IMR-90 (cell line): ENCODE results near the gene PSMG4. TPM values are rescaled to one million over a fixed set of nuclear protein-coding genes. Genes with fewer than 3 reads are reported as not detected.

Experiments used
- ATAC-seq: fragments of 200-7000 bp; cut with Tn5 transposase; 2 replicates; pipeline ENCODE4 v1.9.1; 2020; ENCODE audit warnings: low read depth, mild to moderate bottlenecking, moderate library complexity
- BruUV-seq: library from RNA; stranded (reverse); fragments of 400-500 nt; replicated peaks from 2 replicates; lab custom pipeline; 2021; lab: Mats Ljungman, UMichigan
- CTCF ChIA-PET: fragments of 300-600 bp; formaldehyde crosslinking; extraction: SDS; loops from one replicate; lab custom pipeline; 2021; ENCODE audit warnings: antibody characterized with exemption; lab: Yijun Ruan, JAX
- POLR2A ChIA-PET: fragments of 300-600 bp; sonication (Branson Sonifier 250); formaldehyde crosslinking; loops from one replicate; lab custom pipeline; 2022; ENCODE audit warnings: antibody characterized with exemption; ENCODE audit not compliant: unreplicated experiment; lab: Charles Lee
- DNase-seq: peaks from one replicate; pipeline ENCODE4 v3.0.0; 2013
- H2AFZ ChIP-seq: replicated peaks from 2 replicates; pipeline ENCODE3; 2013; ENCODE audit warnings: low read length, mild to moderate bottlenecking; ENCODE audit not compliant: poor library complexity
- H2AK5ac ChIP-seq: 2 replicates; pipeline ENCODE4 v1.6.1; 2013; ENCODE audit warnings: low read depth, low read length, inconsistent platforms
- H2AK9ac ChIP-seq: replicated peaks from 2 replicates; pipeline ENCODE3; 2013; ENCODE audit warnings: mild to moderate bottlenecking, low read depth, low read length, moderate library complexity; ENCODE audit not compliant: poor library complexity
- H2BK120ac ChIP-seq: 2 replicates; pipeline ENCODE4 v1.6.1; 2013; ENCODE audit warnings: low read depth, low read length, inconsistent platforms
- H2BK15ac ChIP-seq: 3 replicates; pipeline ENCODE4 v1.6.1; 2013; ENCODE audit warnings: low read depth, low read length, inconsistent platforms
- H2BK20ac ChIP-seq: 2 replicates; pipeline ENCODE4 v1.6.1; 2013; ENCODE audit warnings: low read depth, mild to moderate bottlenecking, inconsistent platforms, low read length, moderate library complexity
- H2BK5ac ChIP-seq: 2 replicates; pipeline ENCODE4 v1.6.1; 2013; ENCODE audit warnings: mild to moderate bottlenecking, low read depth, low read length, inconsistent platforms; ENCODE audit not compliant: poor library complexity, severe bottlenecking
- H3K14ac ChIP-seq: replicated peaks from 2 replicates; pipeline ENCODE4 v1.6.1; 2013; ENCODE audit warnings: low read depth, low read length, inconsistent platforms
- H3K18ac ChIP-seq: 2 replicates; pipeline ENCODE4 v1.6.1; 2013; ENCODE audit warnings: low read depth, low read length, control low read depth
- H3K23ac ChIP-seq: 2 replicates; pipeline ENCODE4 v1.6.1; 2013; ENCODE audit warnings: low read depth, low read length, inconsistent platforms
- H3K27ac ChIP-seq: 2 replicates; pipeline ENCODE4 v1.5.1; 2013; ENCODE audit warnings: mild to moderate bottlenecking, control low read depth, low read length; ENCODE audit not compliant: insufficient read depth
- H3K27me3 ChIP-seq: 2 replicates; pipeline ENCODE4 v1.6.1; 2013; ENCODE audit warnings: low read length; ENCODE audit not compliant: control insufficient read depth, insufficient read depth
- H3K36me3 ChIP-seq: 2 replicates; pipeline ENCODE4 v1.6.1; 2013; ENCODE audit warnings: low read length, mixed read lengths; ENCODE audit not compliant: control insufficient read depth, insufficient read depth
- H3K4ac ChIP-seq: 2 replicates; pipeline ENCODE4 v1.6.1; 2013; ENCODE audit warnings: low read depth, low read length, inconsistent platforms
- H3K4me1 ChIP-seq: 2 replicates; pipeline ENCODE4 v1.6.1; 2013; ENCODE audit warnings: low read length, mixed read lengths; ENCODE audit not compliant: control insufficient read depth, insufficient read depth
- H3K4me2 ChIP-seq: 2 replicates; pipeline ENCODE4 v1.6.1; 2013; ENCODE audit warnings: low read depth, mild to moderate bottlenecking, control low read depth, low read length, moderate library complexity
- H3K4me3 ChIP-seq: 2 replicates; pipeline ENCODE4 v1.5.1; 2013; ENCODE audit warnings: low read depth, mild to moderate bottlenecking, control low read depth, low read length, moderate library complexity; ENCODE audit not compliant: insufficient read depth
- H3K56ac ChIP-seq: 2 replicates; pipeline ENCODE4 v1.6.1; 2013; ENCODE audit warnings: low read length, inconsistent platforms; ENCODE audit not compliant: insufficient read depth; ENCODE audit errors: extremely low read depth
- H3K79me1 ChIP-seq, 2 experiments: 2 replicates each; pipeline ENCODE4 v1.6.1; 2013; ENCODE audit warnings: low read length in 2 of 2, inconsistent platforms in 1 of 2, low read depth in 1 of 2
- H3K9ac ChIP-seq: 2 replicates; pipeline ENCODE4 v1.6.1; 2013; ENCODE audit warnings: low read depth, low read length, control low read depth
- H3K9me1 ChIP-seq: 2 replicates; pipeline ENCODE4 v1.6.1; 2013; ENCODE audit warnings: low read length, inconsistent platforms; ENCODE audit not compliant: insufficient read depth
- H3K9me3 ChIP-seq: 2 replicates; pipeline ENCODE4 v1.6.1; 2013; ENCODE audit warnings: low read length; ENCODE audit not compliant: control insufficient read depth, insufficient read depth
- H4K20me1 ChIP-seq: 2 replicates; pipeline ENCODE4 v1.6.1; 2013; ENCODE audit warnings: low read length, inconsistent platforms; ENCODE audit not compliant: insufficient read depth
- H4K5ac ChIP-seq: 2 replicates; pipeline ENCODE4 v1.6.1; 2013; ENCODE audit warnings: mild to moderate bottlenecking, low read depth, low read length, control low read depth
- H4K8ac ChIP-seq, 2 experiments: 2 replicates each; pipeline ENCODE4 v1.6.1; 2013; ENCODE audit warnings: low read depth in 2 of 2, low read length in 2 of 2, control low read depth in 1 of 2, inconsistent platforms in 1 of 2
- H4K91ac ChIP-seq: 2 replicates; pipeline ENCODE4 v1.6.1; 2013; ENCODE audit warnings: low read depth, low read length, inconsistent platforms; ENCODE audit not compliant: insufficient read depth
- CHD1 ChIP-seq: IDR thresholded peaks from 2 replicates; pipeline ENCODE4 v1.6.1; 2012; ENCODE audit warnings: low read depth, low read length, improper control_type of control experiment
- CTCF ChIP-seq: conservative IDR thresholded peaks from 2 replicates; pipeline ENCODE4 v1.5.1; 2012; ENCODE audit warnings: mild to moderate bottlenecking, low read depth, low read length, improper control_type of control experiment
- ELK1 ChIP-seq: fragments of 150-350 bp; IDR thresholded peaks from 2 replicates; pipeline ENCODE4 v1.6.1; 2016; ENCODE audit warnings: low read depth, mild to moderate bottlenecking, low read length, moderate library complexity, borderline replicate concordance
- FOS ChIP-seq: fragments of 150-350 bp; IDR thresholded peaks from 2 replicates; pipeline ENCODE4 v1.6.1; 2016; ENCODE audit warnings: low read depth, low read length
- NFE2L2 ChIP-seq: fragments of 150-350 bp; IDR thresholded peaks from 2 replicates; pipeline ENCODE4 v1.6.1; 2016; ENCODE audit warnings: low read depth, mild to moderate bottlenecking, low read length
- RAD21 ChIP-seq: IDR thresholded peaks from 2 replicates; pipeline ENCODE4 v1.6.1; 2012; ENCODE audit warnings: low read length, improper control_type of control experiment
- RCOR1 ChIP-seq: IDR thresholded peaks from 2 replicates; pipeline ENCODE4 v1.6.1; 2012; ENCODE audit warnings: mild to moderate bottlenecking, low read length, improper control_type of control experiment; ENCODE audit not compliant: insufficient replicate concordance
- SMC3 ChIP-seq: fragments of 150-350 bp; IDR thresholded peaks from 2 replicates; pipeline ENCODE4 v1.6.1; 2016; ENCODE audit warnings: low read depth, mild to moderate bottlenecking, antibody characterized with exemption, low read length, moderate library complexity
- WGBS, 2 experiments: methylation state at CpG; one replicate each; pipeline versions ENCODE4 v1.1.5 to v1.1.7; 2013; ENCODE audit warnings: missing lambda C conversion rate in 2 of 2; ENCODE audit not compliant: insufficient read length in 1 of 2; ENCODE audit errors: extremely low coverage in 2 of 2; 5-methylcytosine and 5-hydroxymethylcytosine counted together
- dilution Hi-C: fragments of 300-500 bp; cut with HindIII; formaldehyde crosslinking; loops from one replicate; pipeline ENCODE4 v1.14.3; 2018; ENCODE audit warnings: low sequenced_read_pairs; ENCODE audit not compliant: unreplicated experiment
- in situ Hi-C: fragments of 300-500 bp; cut with MboI; formaldehyde crosslinking; loops from 3 replicates; pipeline ENCODE4 v1.14.3; 2019; ENCODE audit warnings: low sequenced_read_pairs, inconsistent platforms, mixed read lengths
- intact Hi-C: fragments of 100-400 bp; cut with micrococcal nuclease; formaldehyde crosslinking; loops from 2 replicates; pipeline ENCODE4 v1.10.0; 2022
- polyA plus RNA-seq, 3 experiments: library from polyadenylated mRNA; depleted of rRNA; stranded (reverse); fragments of >200 nt; gene quantifications; 2 replicates each; pipeline ENCODE4 v1.2.3, GENCODE V29; 2012; ENCODE audit warnings: low replicate concordance in 1 of 3
- total RNA-seq: library from RNA; depleted of rRNA; stranded (reverse); fragments of >200 nt; gene quantifications from 2 replicates; pipeline ENCODE4 v1.2.3, GENCODE V29; 2012
- TF ChIP-seq, protein P1 (sequence below): fragments of 150-350 bp; IDR thresholded peaks from 2 replicates; pipeline ENCODE4 v1.6.1; 2017; ENCODE audit warnings: mild to moderate bottlenecking, antibody characterized with exemption, low read length, low read depth

Gene PSMG4
- total and polyA plus RNA-seq, 2 of the 4 experiments (the other 2 are of a cell fraction): 5.6 to 13.4 TPM

- Histone ChIP-seq H3K9me3 (peaks cover 3% of the 10 kb centered on the region), H3K4me3 (no peak overlapping the region), H2AK9ac (no peak overlapping the region), H2AK5ac (no peak overlapping the region), H3K4ac (no peak overlapping the region), H3K79me1 (no peaks in the 10 kb centered on the region), H3K9ac (no peak overlapping the region), H2BK120ac (no peak overlapping the region), H3K36me3 (no peaks in the 10 kb centered on the region), H4K91ac (no peak overlapping the region), H3K4me1 (no peaks in the 10 kb centered on the region), H4K20me1 (no peaks in the 10 kb centered on the region), H3K9me1 (no peaks in the 10 kb centered on the region), H3K18ac (no peak overlapping the region), H4K5ac (no peak overlapping the region), H3K23ac (no peak overlapping the region), H3K14ac (no peak overlapping the region), H2AFZ (no peak overlapping the region), H3K56ac (no peak overlapping the region), H3K4me2 (no peak overlapping the region), H4K8ac (no peak overlapping the region), H3K27me3 (peaks cover 23% of the 10 kb centered on the region), H2BK20ac (no peak overlapping the region), H2BK15ac (no peak overlapping the region), H3K27ac (no peak overlapping the region), H2BK5ac (no peak overlapping the region)
- intact Hi-C loops (no loop called here), dilution Hi-C loops (no loop called here), in situ Hi-C loops (no loop called here)
- DNase-seq (no peak), ATAC-seq (no peak)
- no CpG with 5 or more reads among the region's 10 CpGs for WGBS, 2 experiments
- no TSS peak for BruUV-seq
- POLR2A ChIA-PET: no interaction called here
- TF ChIP-seq RCOR1 (no peak), RAD21 (no peak), CHD1 (no peak), ELK1 (no peak), FOS (no peak), SMC3 (no peak), CTCF (no peak), NFE2L2 (no peak)
- TF ChIP-seq, protein P1, sequence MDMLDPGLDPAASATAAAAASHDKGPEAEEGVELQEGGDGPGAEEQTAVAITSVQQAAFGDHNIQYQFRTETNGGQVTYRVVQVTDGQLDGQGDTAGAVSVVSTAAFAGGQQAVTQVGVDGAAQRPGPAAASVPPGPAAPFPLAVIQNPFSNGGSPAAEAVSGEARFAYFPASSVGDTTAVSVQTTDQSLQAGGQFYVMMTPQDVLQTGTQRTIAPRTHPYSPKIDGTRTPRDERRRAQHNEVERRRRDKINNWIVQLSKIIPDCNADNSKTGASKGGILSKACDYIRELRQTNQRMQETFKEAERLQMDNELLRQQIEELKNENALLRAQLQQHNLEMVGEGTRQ: no peak
- CTCF ChIA-PET: no interaction called here
Observed at GRCh38 chr6:3299221-3299620, 40.5 kb downstream of the PSMG4 start.
